Naive thymus-derived CD8-positive, alpha-beta T cell (primary cell): ENCODE data around the gene FNIP2. TPM values are rescaled to one million over a fixed set of nuclear protein-coding genes. Genes with fewer than 3 reads are reported as not detected.

Experiments used
- ATAC-seq, 2 donors: fragments of 150-1000 bp; cut with Tn5 transposase in 1 of 2; sonication (Bioruptor Pico), chemical (Tn5 transposase) in 1 of 2; 1 replicate in 1 of 2; 2 replicates in 1 of 2; pipeline ENCODE4 v1.10.0; 2021; ENCODE audit warnings: mild to moderate bottlenecking in 2 of 2, moderate library complexity in 2 of 2
- POLR2A ChIA-PET: fragments of 350-600 bp; sonication (Branson Sonifier 250); formaldehyde crosslinking; loops from one replicate; lab custom pipeline; 2021; ENCODE audit warnings: antibody characterized with exemption; lab: Charles Lee
- DNase-seq, 10 donors: peaks; one replicate each; pipeline versions ENCODE4 v3.0.0 to v3.0.0-alpha.2; 2020 to 2022
- H3K27ac Mint-ChIP-seq, 10 donors: one replicate each; pipeline ENCODE4 v1.8.0; 2020 to 2022; ENCODE audit warnings: mild to moderate bottlenecking in 10 of 10, mixed read lengths in 10 of 10, moderate library complexity in 4 of 10, inconsistent platforms in 1 of 10
- H3K27me3 Mint-ChIP-seq, 5 donors: one replicate each; pipeline ENCODE4 v1.8.0; 2021 to 2022; ENCODE audit warnings: mixed read lengths in 5 of 5
- H3K36me3 Mint-ChIP-seq, 3 donors: one replicate each; pipeline ENCODE4 v1.8.0; 2020 to 2022; ENCODE audit warnings: mixed read lengths in 3 of 3, mild to moderate bottlenecking in 2 of 3, inconsistent platforms in 1 of 3
- H3K4me1 Mint-ChIP-seq, 4 donors: one replicate each; pipeline ENCODE4 v1.8.0; 2021 to 2022; ENCODE audit warnings: mixed read lengths in 4 of 4
- H3K4me3 Mint-ChIP-seq, 10 donors: one replicate each; pipeline ENCODE4 v1.8.0; 2020 to 2022; ENCODE audit warnings: mild to moderate bottlenecking in 10 of 10, mixed read lengths in 10 of 10, moderate library complexity in 6 of 10, inconsistent platforms in 1 of 10
- H3K9me3 Mint-ChIP-seq, 9 donors: one replicate each; pipeline ENCODE4 v1.8.0; 2020 to 2022; ENCODE audit warnings: mixed read lengths in 9 of 9, mild to moderate bottlenecking in 3 of 9, inconsistent platforms in 1 of 9, moderate library complexity in 1 of 9
- polyA plus RNA-seq, 3 donors: library from polyadenylated mRNA; unstranded; fragments of 300-500 nt; fragmentation: Illumina TruSeq; gene quantifications; one replicate each; pipeline ENCODE4 v1.2.3, GENCODE V29; 2021
- total RNA-seq, 8 experiments: library from RNA in 2 of 8; stranded (reverse) in 2 of 8; gene quantifications; one replicate each; pipeline ENCODE4 v1.2.3 and lab custom pipeline; 2021 to 2026

The FNIP2 gene
- total and polyA plus RNA-seq, 5 experiments from 2014 or later = 2.5 to 10.1 (median 6.7) TPM

GRCh38 chr4:158811216-158811540 is 42.4 kb downstream of the FNIP2 start:
- POLR2A ChIA-PET = no interaction called here
- ATAC-seq = no peak
- peaks cover 19 to 52% (median 49%) of the 10 kb centered on the region in 4 donors for H3K4me1 Mint-ChIP-seq
- H3K4me3 Mint-ChIP-seq = peak overlapping the region in 9 of 10 donors; percentile 12 to 81 (median 54)
- H3K27ac Mint-ChIP-seq = peak overlapping the region in 5 of 10 donors; percentile 22 to 74 (median 49)
- H3K36me3 Mint-ChIP-seq = no peaks in the 10 kb centered on the region
- no peak for DNase-seq
- H3K9me3 Mint-ChIP-seq = no peaks in the 10 kb centered on the region
- H3K27me3 Mint-ChIP-seq = peaks cover 0 to 9% (median 0%) of the 10 kb centered on the region in 5 donors

- POLR2A ChIA-PET = no interaction called here
- Mint-ChIP-seq H3K4me3 (peak overlapping the region in 9 of 10 donors; percentile 38 to 76 (median 52)), H3K27ac (peak overlapping the region; percentile 23 to 84 (median 57)), H3K4me1 (peaks cover 19 to 54% (median 50%) of the 10 kb centered on the region in 4 donors), H3K9me3 (no peaks in the 10 kb centered on the region), H3K36me3 (no peaks in the 10 kb centered on the region), H3K27me3 (peaks cover 0 to 10% (median 0%) of the 10 kb centered on the region in 5 donors)
- DNase-seq (peak in 5 of 10 donors; percentile 4 to 41 (median 17)), ATAC-seq (peak; percentile 70 to 79)
Observed at GRCh38 chr4:158811704-158812103, 42.9 kb downstream of the FNIP2 start.

- Mint-ChIP-seq H3K27me3 (peaks cover 0 to 10% (median 0%) of the 10 kb centered on the region in 5 donors), H3K4me1 (peaks cover 23 to 58% (median 52%) of the 10 kb centered on the region in 4 donors), H3K4me3 (peak overlapping the region in 5 of 10 donors; percentile 3 to 76 (median 57)), H3K9me3 (no peaks in the 10 kb centered on the region), H3K27ac (peak overlapping the region in 7 of 10 donors; percentile 23 to 84 (median 62)), H3K36me3 (no peaks in the 10 kb centered on the region)
- DNase-seq (no peak), ATAC-seq (no peak)
- POLR2A ChIA-PET = no interaction called here
Observed at GRCh38 chr4:158812133-158812532, 43.3 kb downstream of the FNIP2 start.

GRCh38 chr4:158812543-158812942 is 43.7 kb downstream of the FNIP2 start:
- POLR2A ChIA-PET = no interaction called here
- DNase-seq (no peak), ATAC-seq (no peak)
- Mint-ChIP-seq H3K27ac (peak overlapping the region in 3 of 10 donors; percentile 7 to 71 (median 53)), H3K9me3 (no peaks in the 10 kb centered on the region), H3K4me1 (peaks cover 24 to 62% (median 53%) of the 10 kb centered on the region in 4 donors), H3K36me3 (no peaks in the 10 kb centered on the region), H3K4me3 (no peak overlapping the region), H3K27me3 (peaks cover 0 to 11% (median 0%) of the 10 kb centered on the region in 5 donors)

- peaks cover 25 to 66% (median 58%) of the 10 kb centered on the region in 4 donors for H3K4me1 Mint-ChIP-seq
- no peaks in the 10 kb centered on the region for H3K9me3 Mint-ChIP-seq
- no peak for ATAC-seq
- DNase-seq = no peak
- no peak overlapping the region for H3K4me3 Mint-ChIP-seq
- POLR2A ChIA-PET = no interaction called here
- H3K27ac Mint-ChIP-seq = peak overlapping the region in 4 of 10 donors; percentile 31 to 71 (median 44)
- peaks cover 0 to 10% (median 0%) of the 10 kb centered on the region in 5 donors for H3K27me3 Mint-ChIP-seq
- no peaks in the 10 kb centered on the region for H3K36me3 Mint-ChIP-seq
Observed at GRCh38 chr4:158813113-158813512, 44.3 kb downstream of the FNIP2 start.

- Mint-ChIP-seq H3K27ac (peak overlapping the region in 1 of 10 donors; percentile 31), H3K27me3 (peaks cover 0 to 8% (median 0%) of the 10 kb centered on the region in 5 donors)
Observed at GRCh38 chr4:158814207-158814606, 45.4 kb downstream of the FNIP2 start.

GRCh38 chr4:158814636-158815330 is 46.0 kb downstream of the FNIP2 start:
- no peaks in the 10 kb centered on the region for H3K9me3 Mint-ChIP-seq
- DNase-seq (no peak), ATAC-seq (no peak)
- H3K27ac Mint-ChIP-seq = no peak overlapping the region
- H3K4me3 Mint-ChIP-seq = no peak overlapping the region
- no peaks in the 10 kb centered on the region for H3K36me3 Mint-ChIP-seq
- POLR2A ChIA-PET = no interaction called here
- H3K27me3 Mint-ChIP-seq = peaks cover 0 to 6% (median 0%) of the 10 kb centered on the region in 5 donors
- peaks cover 20 to 64% (median 48%) of the 10 kb centered on the region in 4 donors for H3K4me1 Mint-ChIP-seq

More at GRCh38 chr4:158814207-158814606, 45.4 kb downstream of the FNIP2 start:
- POLR2A ChIA-PET = no interaction called here
- no peak for ATAC-seq
- no peaks in the 10 kb centered on the region for H3K9me3 Mint-ChIP-seq
- no peak for DNase-seq
- H3K36me3 Mint-ChIP-seq = no peaks in the 10 kb centered on the region
- H3K4me3 Mint-ChIP-seq = no peak overlapping the region
- peaks cover 20 to 69% (median 54%) of the 10 kb centered on the region in 4 donors for H3K4me1 Mint-ChIP-seq

GRCh38 chr4:158816955-158817354 is 48.1 kb downstream of the FNIP2 start:
- Mint-ChIP-seq H3K36me3 (no peaks in the 10 kb centered on the region), H3K4me1 (peaks cover 10 to 50% (median 34%) of the 10 kb centered on the region in 4 donors), H3K27ac (peak overlapping the region in 1 of 10 donors; percentile 20), H3K27me3 (peaks cover 0 to 4% (median 0%) of the 10 kb centered on the region in 5 donors), H3K4me3 (no peak overlapping the region), H3K9me3 (no peaks in the 10 kb centered on the region)
- POLR2A ChIA-PET = no interaction called here
- ATAC-seq (no peak), DNase-seq (no peak)

- POLR2A ChIA-PET = no interaction called here
- peaks cover 0 to 4% (median 0%) of the 10 kb centered on the region in 5 donors for H3K27me3 Mint-ChIP-seq
- peak overlapping the region in 3 of 10 donors; percentile 15 to 65 (median 21) for H3K27ac Mint-ChIP-seq
- H3K4me3 Mint-ChIP-seq = peak overlapping the region in 1 of 10 donors; percentile 33
- no peaks in the 10 kb centered on the region for H3K9me3 Mint-ChIP-seq
- H3K4me1 Mint-ChIP-seq = peaks cover 10 to 44% (median 29%) of the 10 kb centered on the region in 4 donors
- H3K36me3 Mint-ChIP-seq = no peaks in the 10 kb centered on the region
- ATAC-seq = peak in 1 of 2 donors; percentile 22
- peak in 1 of 10 donors; percentile 6 for DNase-seq
Observed at GRCh38 chr4:158817562-158818296, 48.9 kb downstream of the FNIP2 start.

GRCh38 chr4:158818560-158819140 is 49.8 kb downstream of the FNIP2 start:
- Mint-ChIP-seq H3K9me3 (no peaks in the 10 kb centered on the region), H3K4me1 (peaks cover 9 to 39% (median 26%) of the 10 kb centered on the region in 4 donors), H3K4me3 (no peak overlapping the region), H3K27me3 (peaks cover 0 to 4% (median 0%) of the 10 kb centered on the region in 5 donors), H3K36me3 (no peaks in the 10 kb centered on the region), H3K27ac (peak overlapping the region in 3 of 10 donors; percentile 13 to 65 (median 37))
- DNase-seq (no peak), ATAC-seq (no peak)
- POLR2A ChIA-PET = no interaction called here

- peak overlapping the region in 1 of 10 donors; percentile 8 for H3K27ac Mint-ChIP-seq
- peaks cover 9 to 45% (median 32%) of the 10 kb centered on the region in 4 donors for H3K4me1 Mint-ChIP-seq
- no peaks in the 10 kb centered on the region for H3K9me3 Mint-ChIP-seq
- peaks cover 0 to 6% (median 0%) of the 10 kb centered on the region in 5 donors for H3K27me3 Mint-ChIP-seq
- DNase-seq (no peak), ATAC-seq (no peak)
- no peak overlapping the region for H3K4me3 Mint-ChIP-seq
- no peaks in the 10 kb centered on the region for H3K36me3 Mint-ChIP-seq
- POLR2A ChIA-PET = no interaction called here
Observed at GRCh38 chr4:158819942-158820786, 51.3 kb downstream of the FNIP2 start.
